Fibroblast of mammary gland (primary cell): ENCODE results near the gene CDH22.
A peak's percentile ranks its signal among the peaks of the same experiment; 100 is the strongest.

ENCODE experiments used
- DNase-seq: peaks from one replicate; pipeline ENCODE4 v3.0.0-alpha.2; 2010; ENCODE audit warnings: low read depth
- H3K4me3 ChIP-seq: 2 replicates; pipeline ENCODE4 v1.5.1; 2011; ENCODE audit warnings: low read depth, mild to moderate bottlenecking, low read length, moderate library complexity; ENCODE audit not compliant: control insufficient read depth
- CTCF ChIP-seq: conservative IDR thresholded peaks from 2 replicates; pipeline ENCODE4 v1.5.1; 2011; ENCODE audit warnings: low read depth, low read length, inconsistent platforms; ENCODE audit not compliant: control insufficient read depth, insufficient read depth

CDH22 gene

DNA sequence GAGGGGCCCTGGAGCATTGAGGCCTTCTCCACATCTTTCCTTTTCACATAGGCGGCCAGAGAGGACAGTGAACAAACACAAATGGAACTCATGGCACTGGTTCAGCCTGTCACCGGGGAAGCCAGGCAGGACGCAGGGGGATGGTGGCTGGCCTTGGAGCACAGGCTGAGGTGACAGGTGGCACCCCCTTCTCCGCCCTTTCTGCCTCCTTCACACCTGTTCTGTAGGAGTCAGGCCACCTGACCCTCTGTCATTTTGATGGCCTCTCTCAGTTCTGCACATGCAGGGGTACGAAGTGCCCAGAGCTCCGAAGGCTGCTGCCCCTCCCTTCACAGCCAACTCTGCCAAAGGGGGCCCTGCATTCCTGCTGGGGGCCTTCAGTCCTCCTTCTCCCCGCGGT, 129.4 kb downstream of the CDH22 start:
- no peak overlapping the region for H3K4me3 ChIP-seq
- no peak for DNase-seq
- TF ChIP-seq CTCF, result no peak

DNA sequence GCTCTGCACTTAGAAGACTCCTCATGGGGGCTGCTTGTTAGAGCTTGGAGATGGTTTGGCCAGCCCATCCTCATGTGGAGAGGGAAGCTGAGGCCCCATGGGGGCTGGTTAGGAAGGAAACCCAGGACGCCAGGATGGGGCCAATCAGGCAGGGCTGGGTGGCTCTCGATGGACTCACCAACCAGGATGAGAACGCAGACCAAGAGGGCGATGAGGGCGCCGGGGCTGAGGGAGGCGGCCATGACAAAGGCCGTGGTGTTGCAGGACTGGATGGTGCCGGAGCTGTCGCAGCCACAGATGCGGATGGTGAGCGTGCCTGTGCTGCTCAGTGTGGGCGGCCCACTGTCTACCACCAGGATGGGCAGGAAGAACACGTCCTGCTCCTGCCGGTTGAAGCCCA, 130.5 kb downstream of the CDH22 start:
- H3K4me3 ChIP-seq, result no peak overlapping the region
- no peak for TF ChIP-seq CTCF
- no peak for DNase-seq

DNA sequence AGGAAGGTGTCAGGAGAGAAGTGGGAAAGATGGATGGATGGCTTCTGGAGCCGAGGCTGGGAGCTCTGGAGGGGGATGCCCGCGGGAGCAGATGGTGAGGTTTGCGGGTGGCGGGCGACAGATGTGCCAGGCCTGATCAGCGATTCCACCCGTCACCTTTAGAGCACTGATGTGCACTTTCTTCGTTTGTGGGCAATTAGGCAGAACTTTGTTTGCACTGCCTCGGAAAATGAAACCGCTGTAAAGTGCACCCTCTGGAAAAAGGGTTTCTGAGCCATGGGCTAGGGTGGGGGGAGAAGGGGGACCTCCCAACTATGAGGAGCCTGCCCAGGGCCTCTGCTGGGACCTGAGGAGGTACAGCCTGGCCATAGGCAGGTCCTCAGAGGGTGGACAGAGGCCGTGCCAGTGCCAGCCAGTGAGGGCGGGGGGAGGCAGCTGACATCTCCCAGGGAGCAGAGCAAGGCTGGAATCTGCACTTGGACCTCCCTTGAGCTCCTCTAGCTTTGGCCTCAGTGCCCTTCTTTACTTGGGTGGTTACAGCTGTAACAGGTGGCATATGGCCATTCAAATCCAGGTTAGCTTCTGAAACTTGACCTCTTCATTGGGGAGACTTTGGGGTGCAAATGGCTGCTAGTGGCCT, 131.4 kb downstream of the CDH22 start:
- H3K4me3 ChIP-seq, result no peak overlapping the region
- TF ChIP-seq CTCF, result no peak

DNA sequence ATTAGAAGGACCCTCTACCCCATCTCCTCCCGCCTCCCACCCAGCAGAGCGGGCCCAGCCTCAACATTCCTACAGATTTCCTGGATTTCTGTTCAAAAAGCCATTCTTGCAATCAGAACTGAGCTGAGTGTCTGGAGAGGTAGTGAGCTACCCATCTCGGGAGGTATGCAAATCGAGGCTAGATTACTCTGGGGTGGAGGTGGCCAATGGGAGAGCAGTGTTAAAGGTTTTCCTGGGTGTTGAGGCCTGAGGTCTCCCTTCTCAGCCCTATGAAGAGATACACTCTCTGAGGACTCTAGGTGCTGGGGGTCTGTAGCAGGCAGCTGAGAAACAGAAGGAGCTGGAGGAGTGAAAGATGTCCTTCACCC, 133.2 kb downstream of the CDH22 start:
- no peak overlapping the region for H3K4me3 ChIP-seq
- DNase-seq, result no peak
- no peak for TF ChIP-seq CTCF

More for the DNA sequence above, 131.4 kb downstream of the CDH22 start:
- no peak for DNase-seq

DNA sequence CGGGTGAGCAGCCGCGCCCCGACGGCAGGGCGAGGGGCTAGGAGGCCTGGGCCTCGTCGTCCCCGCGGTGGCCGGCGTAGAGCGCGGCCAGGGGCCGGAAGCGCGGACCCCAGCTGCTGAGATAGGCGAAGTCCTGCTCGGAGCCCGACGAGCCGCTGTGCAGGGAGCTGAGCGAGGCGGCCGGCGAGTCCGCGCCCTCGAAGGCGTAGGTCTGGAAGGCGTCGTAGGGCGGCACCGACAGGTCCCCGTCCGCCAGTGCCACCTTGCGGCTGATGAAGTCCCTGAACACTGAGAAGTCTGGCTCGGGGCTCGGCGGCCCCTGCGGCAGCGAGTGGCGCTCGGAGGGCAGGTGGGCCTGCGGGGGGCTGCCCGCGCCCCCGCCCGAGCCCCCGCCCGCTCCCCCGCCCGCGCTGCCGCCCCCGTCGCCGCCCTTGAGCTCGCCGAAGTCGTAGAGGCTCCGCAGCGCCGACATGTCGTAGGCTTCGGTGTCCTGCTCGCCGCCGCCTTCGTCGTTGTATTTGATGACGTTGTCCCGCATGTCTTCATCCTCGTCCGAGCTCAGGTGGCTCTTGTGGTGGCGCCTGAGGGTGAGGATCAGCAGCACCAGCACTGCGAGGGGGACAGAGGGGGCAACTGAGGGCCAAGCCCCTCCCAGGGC, 133.7 kb downstream of the CDH22 start:
- DNase-seq, result peak; percentile 52
- TF ChIP-seq CTCF, result peak; percentile 50
- no peak overlapping the region for H3K4me3 ChIP-seq

DNA sequence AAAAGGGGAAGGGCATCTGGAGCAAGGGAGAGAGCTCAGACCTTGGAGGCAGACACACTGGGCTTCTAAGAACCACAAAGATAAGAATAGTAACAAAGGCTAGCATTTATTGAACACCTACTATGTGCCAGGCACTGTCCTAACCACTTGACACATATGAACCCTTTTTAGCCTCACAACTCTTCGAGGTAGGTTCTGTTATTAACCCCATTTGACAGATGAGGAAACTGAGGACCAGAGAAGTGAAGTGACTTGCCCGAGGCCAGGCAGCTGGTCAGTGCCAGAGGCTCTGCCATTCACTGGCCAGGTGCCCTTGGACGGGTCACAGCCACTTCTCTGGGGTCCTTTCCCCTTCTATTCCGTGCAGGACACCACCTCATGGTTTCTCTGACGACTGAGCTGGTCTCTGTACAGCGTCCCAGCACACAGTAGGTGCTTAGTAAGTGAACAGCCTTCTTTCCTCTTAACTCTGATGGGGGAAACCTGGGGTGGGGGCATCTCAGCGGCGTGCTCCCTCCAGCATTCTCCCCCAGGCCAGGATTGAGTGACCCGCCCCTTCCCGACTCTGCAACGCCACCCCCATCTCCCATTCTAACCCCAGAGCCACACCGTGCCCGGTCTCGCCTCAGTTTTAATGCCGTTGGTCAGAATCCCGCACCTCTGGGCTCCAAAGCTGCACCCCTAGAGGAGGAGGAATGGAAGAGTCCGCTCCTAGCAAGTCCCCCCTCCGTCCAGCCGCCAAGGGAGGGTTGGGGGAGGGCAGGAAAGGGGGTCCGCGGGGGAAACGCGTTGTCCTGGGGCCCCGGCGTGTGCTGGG, 134.4 kb downstream of the CDH22 start:
- no peak overlapping the region for H3K4me3 ChIP-seq
- DNase-seq, result no peak
- no peak for TF ChIP-seq CTCF
